OCI-LY3 (cell line): ENCODE data around the gene TACSTD2.

ENCODE experiments used
- EZH2phosphoT487 ChIP-seq: fragments of 200-600 bp; shearing (Covaris generic); IDR thresholded peaks from 2 replicates; pipeline ENCODE4 v1.6.1; 2018; ENCODE audit warnings: antibody characterized with exemption, mixed run types, low read depth
- TF ChIP-seq, protein P1 (sequence below): fragments of 200-600, 300-600 bp; sonication (generic); IDR thresholded peaks from 2 replicates; pipeline ENCODE4 v1.5.1; 2014; ENCODE audit warnings: antibody characterized with exemption, low read length, low read depth

DNA sequence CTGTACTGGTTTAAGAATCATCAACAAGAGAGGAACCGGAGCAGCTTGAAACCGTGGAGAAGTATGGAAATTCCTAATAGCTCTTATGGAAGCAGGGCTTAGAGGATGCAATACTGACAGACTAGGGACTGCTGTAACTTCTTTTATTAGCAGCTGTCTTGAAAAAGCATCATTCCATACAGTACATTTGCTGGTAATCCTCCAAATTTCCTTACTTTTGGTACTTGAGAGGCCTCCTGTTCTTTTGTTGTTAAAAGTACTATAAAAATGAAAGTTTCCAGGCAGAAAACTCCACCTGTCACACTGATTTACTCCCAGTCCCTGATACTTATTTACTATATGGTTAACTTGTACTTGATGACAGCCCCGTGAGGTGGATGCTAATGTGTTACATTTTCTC, 38.2 kb downstream of the TACSTD2 start:
- TF ChIP-seq, protein P1, sequence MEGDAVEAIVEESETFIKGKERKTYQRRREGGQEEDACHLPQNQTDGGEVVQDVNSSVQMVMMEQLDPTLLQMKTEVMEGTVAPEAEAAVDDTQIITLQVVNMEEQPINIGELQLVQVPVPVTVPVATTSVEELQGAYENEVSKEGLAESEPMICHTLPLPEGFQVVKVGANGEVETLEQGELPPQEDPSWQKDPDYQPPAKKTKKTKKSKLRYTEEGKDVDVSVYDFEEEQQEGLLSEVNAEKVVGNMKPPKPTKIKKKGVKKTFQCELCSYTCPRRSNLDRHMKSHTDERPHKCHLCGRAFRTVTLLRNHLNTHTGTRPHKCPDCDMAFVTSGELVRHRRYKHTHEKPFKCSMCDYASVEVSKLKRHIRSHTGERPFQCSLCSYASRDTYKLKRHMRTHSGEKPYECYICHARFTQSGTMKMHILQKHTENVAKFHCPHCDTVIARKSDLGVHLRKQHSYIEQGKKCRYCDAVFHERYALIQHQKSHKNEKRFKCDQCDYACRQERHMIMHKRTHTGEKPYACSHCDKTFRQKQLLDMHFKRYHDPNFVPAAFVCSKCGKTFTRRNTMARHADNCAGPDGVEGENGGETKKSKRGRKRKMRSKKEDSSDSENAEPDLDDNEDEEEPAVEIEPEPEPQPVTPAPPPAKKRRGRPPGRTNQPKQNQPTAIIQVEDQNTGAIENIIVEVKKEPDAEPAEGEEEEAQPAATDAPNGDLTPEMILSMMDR = no peak
- TF ChIP-seq EZH2phosphoT487 = no peak
